ENCODE measurements around the gene WIPI1. TPM values are rescaled to one million over a fixed set of nuclear protein-coding genes. Genes with fewer than 3 reads are reported as not detected.
"Not testable (repeated sequence)": the region's sequence is repeated elsewhere in the genome, so short reads cannot be mapped to it uniquely, and the experiment has no call there.

WIPI1 gene
- total and polyA plus RNA-seq, 4 donors = 18.5 to 53.1 (median 38.2) TPM

DNA sequence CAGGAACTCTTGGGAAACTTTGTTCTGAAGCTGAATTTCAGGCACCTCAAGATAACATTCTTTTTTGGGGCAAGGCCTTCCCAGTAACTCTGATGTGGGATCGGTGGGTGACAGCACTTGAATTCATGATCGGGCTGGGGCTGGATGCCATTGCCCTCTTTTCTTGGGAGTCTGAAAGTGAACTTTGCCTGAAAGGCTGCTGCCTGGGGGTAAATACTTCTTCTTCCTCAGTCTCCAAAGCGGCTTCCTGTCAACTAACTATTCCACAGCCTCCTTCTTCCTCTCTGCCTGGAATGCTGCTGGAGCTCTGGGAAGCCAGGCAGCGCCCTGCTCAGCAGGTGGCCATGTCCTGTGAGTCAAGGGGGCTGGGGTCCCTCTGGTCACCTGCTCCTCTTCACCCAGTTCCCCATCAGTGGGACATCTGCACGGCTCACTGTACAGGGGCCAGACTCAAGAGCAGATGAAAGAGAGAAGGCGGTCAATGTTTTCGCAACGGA lies 79.5 kb downstream of the WIPI1 start:
- ATAC-seq (ENCODE audit: low FRiP score) (no peak), DNase-seq (no peak)
- no peaks in the 10 kb centered on the region for H3K36me3 ChIP-seq (ENCODE audit: control insufficient read depth in 1 of 2, insufficient read depth in 2 of 2, low read length in 1 of 2)
- 48% methylated on average over 8 of the region's 8 CpGs for WGBS, 2 donors
- no peaks in the 10 kb centered on the region for H3K27me3 ChIP-seq (ENCODE audit: control insufficient read depth in 1 of 2, insufficient read depth in 2 of 2, low read length in 1 of 2)
- H3K9me3 ChIP-seq (ENCODE audit: control insufficient read depth, low read length) = no peaks in the 10 kb centered on the region
- intact Hi-C loops (cut with DNase I) = no loop called here
- H3K4me3 ChIP-seq (ENCODE audit: low read length in 2 of 2) = no peak overlapping the region
- peaks cover 0 to 2% of the 10 kb centered on the region in 2 donors for H3K4me1 ChIP-seq (ENCODE audit: control insufficient read depth in 1 of 2, insufficient read depth in 2 of 2, low read length in 2 of 2)
- peak overlapping the region in 1 of 2 donors; percentile 89 for H3K27ac ChIP-seq (ENCODE audit: low read depth in 1 of 2, low read length in 2 of 2)

DNA sequence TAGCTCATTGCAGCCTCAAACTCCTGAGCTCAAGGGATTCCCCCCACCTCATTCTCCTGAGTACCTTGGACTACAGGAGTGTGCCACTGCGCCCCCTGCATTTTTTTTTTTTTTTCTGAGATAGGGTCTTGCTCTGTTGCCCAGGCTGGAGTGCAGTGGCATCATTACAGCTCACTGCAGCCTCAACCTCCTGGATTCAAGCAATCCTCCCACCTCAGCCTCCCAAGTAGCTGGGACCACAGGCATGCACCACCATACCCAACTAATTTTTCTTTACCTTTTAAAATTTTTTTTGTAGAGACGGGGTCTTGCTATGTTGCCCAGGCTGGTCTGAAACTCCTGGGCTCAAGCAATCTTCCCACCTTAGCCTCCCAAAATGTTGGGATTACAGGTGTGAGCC lies 81.1 kb downstream of the WIPI1 start:
- H3K4me3 ChIP-seq (ENCODE audit: low read length in 2 of 2); H3K36me3 ChIP-seq (ENCODE audit: control insufficient read depth in 1 of 2, insufficient read depth in 2 of 2, low read length in 1 of 2); H3K27ac ChIP-seq (ENCODE audit: low read depth in 1 of 2, low read length in 2 of 2); intact Hi-C loops (cut with DNase I); H3K4me1 ChIP-seq (ENCODE audit: control insufficient read depth in 1 of 2, insufficient read depth in 2 of 2, low read length in 2 of 2); H3K9me3 ChIP-seq (ENCODE audit: control insufficient read depth, low read length); H3K27me3 ChIP-seq (ENCODE audit: control insufficient read depth in 1 of 2, insufficient read depth in 2 of 2, low read length in 1 of 2); ATAC-seq (ENCODE audit: low FRiP score); DNase-seq: not testable (repeated sequence)
- WGBS, 2 donors = 93 to 95% methylated on average over 2 of the region's 2 CpGs

DNA sequence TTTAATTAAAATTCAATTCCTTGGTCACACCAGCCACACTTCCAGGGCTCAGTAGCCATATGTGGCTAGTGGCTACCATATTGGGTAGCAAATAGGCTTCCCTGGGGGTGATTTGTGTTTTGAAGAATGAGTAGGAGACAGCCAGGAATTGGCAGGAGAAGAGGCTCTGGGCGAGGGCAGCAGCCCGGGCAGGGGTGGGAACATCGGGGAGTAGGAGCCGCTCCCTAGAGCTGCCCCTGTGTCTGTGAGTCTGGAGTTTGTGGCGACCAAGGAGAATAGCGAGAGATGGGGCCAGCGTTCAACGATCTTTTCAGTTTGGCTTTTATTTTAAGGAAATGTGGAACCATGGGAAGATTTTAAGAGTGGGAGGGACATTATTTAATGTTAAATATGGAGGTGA lies 81.7 kb downstream of the WIPI1 start:
- no peak overlapping the region for H3K27ac ChIP-seq (ENCODE audit: low read depth in 1 of 2, low read length in 2 of 2)
- no peaks in the 10 kb centered on the region for H3K9me3 ChIP-seq (ENCODE audit: control insufficient read depth, low read length)
- H3K36me3 ChIP-seq (ENCODE audit: control insufficient read depth in 1 of 2, insufficient read depth in 2 of 2, low read length in 1 of 2) = no peaks in the 10 kb centered on the region
- no peaks in the 10 kb centered on the region for H3K27me3 ChIP-seq (ENCODE audit: control insufficient read depth in 1 of 2, insufficient read depth in 2 of 2, low read length in 1 of 2)
- no peak overlapping the region for H3K4me3 ChIP-seq (ENCODE audit: low read length in 2 of 2)
- intact Hi-C loops (cut with DNase I) = no loop called here
- peaks cover 0 to 2% of the 10 kb centered on the region in 2 donors for H3K4me1 ChIP-seq (ENCODE audit: control insufficient read depth in 1 of 2, insufficient read depth in 2 of 2, low read length in 2 of 2)
- WGBS, 2 donors = 94% methylated on average over 8 of the region's 8 CpGs
- no peak for ATAC-seq (ENCODE audit: low FRiP score)
- DNase-seq = no peak

Small RNA genes lying within 50 kb of the gene (microRNA-seq; reads per million reads assigned to microRNA genes)
- gene MIR635 = 0 reads per million in 2 donors

Other genes starting within 250 kb of the WIPI1 start
- gene AMZ2, start 209.5 kb downstream of the WIPI1 start, total RNA-seq = 10 to 100 TPM; 32.4 to 47.9 TPM
- 10 to 100 TPM; 51.5 to 75.3 TPM for gene AMZ2, start 209.5 kb downstream of the WIPI1 start, polyA plus RNA-seq
- gene SLC16A6, start 166.4 kb downstream of the WIPI1 start, total RNA-seq = 1 to 10 TPM in 1 of 2 donors, under 1 TPM in 1; 0.51 to 5.4 TPM
- under 1 TPM in 1 of 2 donors, not detected in 1; 0.38 TPM for gene SLC16A6, start 166.4 kb downstream of the WIPI1 start, polyA plus RNA-seq
- 1 to 10 TPM; 3.8 to 5.4 TPM for gene ARSG, start 166.0 kb downstream of the WIPI1 start, total RNA-seq
- gene ARSG, start 166.0 kb downstream of the WIPI1 start, polyA plus RNA-seq = 1 to 10 TPM in 1 of 2 donors, under 1 TPM in 1; 0.88 to 7.1 TPM
- gene PRKAR1A, start 54.9 kb upstream of the WIPI1 start, total RNA-seq = 100 to 1,000 TPM; 251 to 297 TPM
- gene PRKAR1A, start 54.9 kb upstream of the WIPI1 start, polyA plus RNA-seq = 100 to 1,000 TPM in 1 of 2 donors, 10 to 100 TPM in 1; 97.0 to 104 TPM
- gene FAM20A, start 143.9 kb upstream of the WIPI1 start, total RNA-seq = 10 to 100 TPM; 16.4 to 71.6 TPM
- gene FAM20A, start 143.9 kb upstream of the WIPI1 start, polyA plus RNA-seq = 1 to 10 TPM in 1 of 2 donors, under 1 TPM in 1; 0.69 to 6.0 TPM

Measured in aorta (tissue), 5 donors.